Activated T-cell treated with anti-CD3 and anti-CD28 coated beads, Interleukin-2, amount 50 U/mL, for 1 hour (primary cell): Measurements from ENCODE around the gene STIMATE.

Source experiments
- DNase-seq: peaks from one replicate; pipeline ENCODE4 v3.0.0-alpha.2; 2020

The STIMATE gene

GRCh38 chr3:52860424-52860768 lies 37.0 kb downstream of the STIMATE start:
- DNase-seq, result no peak

- DNase-seq, result no peak
Observed at GRCh38 chr3:52859686-52860423, 37.5 kb downstream of the STIMATE start.

GRCh38 chr3:52857864-52858263 lies 39.5 kb downstream of the STIMATE start:
- no peak for DNase-seq

GRCh38 chr3:52857133-52857532 lies 40.2 kb downstream of the STIMATE start:
- DNase-seq, result no peak

GRCh38 chr3:52856666-52857065 lies 40.7 kb downstream of the STIMATE start:
- DNase-seq, result no peak

GRCh38 chr3:52854013-52854412 lies 43.3 kb downstream of the STIMATE start:
- DNase-seq, result no peak

- no peak for DNase-seq
Observed at GRCh38 chr3:52852419-52852818, 44.9 kb downstream of the STIMATE start.

GRCh38 chr3:52851348-52851747 lies 46.0 kb downstream of the STIMATE start:
- DNase-seq, result peak; percentile 34

- no peak for DNase-seq
Observed at GRCh38 chr3:52849656-52850055, 47.7 kb downstream of the STIMATE start.

GRCh38 chr3:52848617-52849016 lies 48.7 kb downstream of the STIMATE start:
- DNase-seq, result no peak

GRCh38 chr3:52847726-52848125 lies 49.6 kb downstream of the STIMATE start:
- DNase-seq, result no peak

- no peak for DNase-seq
Observed at GRCh38 chr3:52847241-52847640, 50.1 kb downstream of the STIMATE start.

- DNase-seq, result no peak
Observed at GRCh38 chr3:52846432-52846965, 50.8 kb downstream of the STIMATE start.

GRCh38 chr3:52845691-52846431 lies 51.5 kb downstream of the STIMATE start:
- DNase-seq, result peak; percentile 44

GRCh38 chr3:52845157-52845556 lies 52.2 kb downstream of the STIMATE start:
- DNase-seq, result no peak

- DNase-seq, result no peak
Observed at GRCh38 chr3:52844290-52844975, 52.9 kb downstream of the STIMATE start.

GRCh38 chr3:52843881-52844280 lies 53.5 kb downstream of the STIMATE start:
- no peak for DNase-seq

GRCh38 chr3:52843108-52843865 lies 54.1 kb downstream of the STIMATE start:
- DNase-seq, result no peak

- DNase-seq, result no peak
Observed at GRCh38 chr3:52842424-52842823, 54.9 kb downstream of the STIMATE start.

- no peak for DNase-seq
Observed at GRCh38 chr3:52841981-52842340, 55.4 kb downstream of the STIMATE start.

GRCh38 chr3:52841211-52841980 lies 56.0 kb downstream of the STIMATE start:
- DNase-seq, result no peak

- DNase-seq, result no peak
Observed at GRCh38 chr3:52839892-52840545, 57.3 kb downstream of the STIMATE start.
